ENCODE results near the gene JAKMIP2.
"Not testable (repeated sequence)": the region's sequence is repeated elsewhere in the genome, so short reads cannot be mapped to it uniquely, and the experiment has no call there.

GRCh38 chr5:147822222-147822621 lies 39.7 kb upstream of the JAKMIP2 start:
- TF ChIP-seq CTCF, POLR2A (IDR thresholded peaks at IDR 0.05): not testable (repeated sequence)

Measured in heart left ventricle (tissue), 13 donors.